ENCODE measurements around the gene DMXL1.

Gene DMXL1

GRCh38 chr5:119187776-119188529 lies 117.1 kb downstream of the DMXL1 start:
- no peak for DNase-seq (ENCODE audit: low read depth)
- H3K4me3 ChIP-seq (ENCODE audit: low read depth, low read length) = no peak overlapping the region
- TF ChIP-seq MYC (IDR thresholded peaks at IDR 0.05; ENCODE audit: low read depth, low read length) (no peak), POLR2A (IDR thresholded peaks at IDR 0.05; ENCODE audit: extremely low read depth, insufficient read length) (no peak), MAX (IDR thresholded peaks at IDR 0.05; ENCODE audit: low read depth, low read length) (no peak)
- TF ChIP-seq, protein P1, sequence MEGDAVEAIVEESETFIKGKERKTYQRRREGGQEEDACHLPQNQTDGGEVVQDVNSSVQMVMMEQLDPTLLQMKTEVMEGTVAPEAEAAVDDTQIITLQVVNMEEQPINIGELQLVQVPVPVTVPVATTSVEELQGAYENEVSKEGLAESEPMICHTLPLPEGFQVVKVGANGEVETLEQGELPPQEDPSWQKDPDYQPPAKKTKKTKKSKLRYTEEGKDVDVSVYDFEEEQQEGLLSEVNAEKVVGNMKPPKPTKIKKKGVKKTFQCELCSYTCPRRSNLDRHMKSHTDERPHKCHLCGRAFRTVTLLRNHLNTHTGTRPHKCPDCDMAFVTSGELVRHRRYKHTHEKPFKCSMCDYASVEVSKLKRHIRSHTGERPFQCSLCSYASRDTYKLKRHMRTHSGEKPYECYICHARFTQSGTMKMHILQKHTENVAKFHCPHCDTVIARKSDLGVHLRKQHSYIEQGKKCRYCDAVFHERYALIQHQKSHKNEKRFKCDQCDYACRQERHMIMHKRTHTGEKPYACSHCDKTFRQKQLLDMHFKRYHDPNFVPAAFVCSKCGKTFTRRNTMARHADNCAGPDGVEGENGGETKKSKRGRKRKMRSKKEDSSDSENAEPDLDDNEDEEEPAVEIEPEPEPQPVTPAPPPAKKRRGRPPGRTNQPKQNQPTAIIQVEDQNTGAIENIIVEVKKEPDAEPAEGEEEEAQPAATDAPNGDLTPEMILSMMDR (IDR thresholded peaks at IDR 0.05; ENCODE audit: low read depth, low read length) = no peak

DNA sequence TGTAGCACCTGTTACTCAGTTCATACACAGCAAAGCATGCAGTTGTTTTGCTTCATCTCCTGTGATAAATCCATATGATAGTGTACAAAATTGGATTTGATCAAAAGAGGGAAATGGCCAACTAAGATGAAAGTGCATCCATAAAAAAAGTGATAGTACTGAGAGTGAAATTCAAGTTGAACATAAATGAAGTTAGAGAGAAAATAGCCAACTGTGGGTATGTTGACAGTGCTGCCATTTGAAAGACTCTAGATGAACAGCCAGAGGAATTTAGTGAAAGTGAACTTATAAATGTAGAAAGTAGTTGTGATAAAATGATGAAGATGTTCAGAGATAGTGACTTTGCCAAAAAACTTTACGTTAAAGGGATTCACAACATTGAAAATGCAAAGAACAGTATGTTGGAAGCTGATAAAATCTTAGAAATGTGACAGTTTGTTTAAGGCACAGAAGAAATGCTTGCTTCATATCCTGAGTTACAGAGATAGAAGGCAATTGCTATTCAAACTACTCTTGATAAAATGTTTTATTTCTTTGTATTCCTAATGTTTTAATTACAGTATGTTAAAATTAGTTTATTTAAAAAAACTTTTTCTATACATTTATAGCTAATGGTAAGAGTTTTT lies 119.7 kb downstream of the DMXL1 start:
- no peak overlapping the region for H3K4me3 ChIP-seq (ENCODE audit: low read depth, low read length)
- no peak for DNase-seq (ENCODE audit: low read depth)
- TF ChIP-seq MAX (IDR thresholded peaks at IDR 0.05; ENCODE audit: low read depth, low read length) = no peak
- no peak for TF ChIP-seq POLR2A (IDR thresholded peaks at IDR 0.05; ENCODE audit: extremely low read depth, insufficient read length)
- no peak for TF ChIP-seq MYC (IDR thresholded peaks at IDR 0.05; ENCODE audit: low read depth, low read length)
- TF ChIP-seq, protein P1 (IDR thresholded peaks at IDR 0.05; ENCODE audit: low read depth, low read length) = no peak

- no peak for TF ChIP-seq POLR2A (IDR thresholded peaks at IDR 0.05; ENCODE audit: extremely low read depth, insufficient read length)
- TF ChIP-seq MYC (IDR thresholded peaks at IDR 0.05; ENCODE audit: low read depth, low read length) = no peak
- TF ChIP-seq, protein P1 (IDR thresholded peaks at IDR 0.05; ENCODE audit: low read depth, low read length) = no peak
- TF ChIP-seq MAX (IDR thresholded peaks at IDR 0.05; ENCODE audit: low read depth, low read length) = no peak
- no peak for DNase-seq (ENCODE audit: low read depth)
- H3K4me3 ChIP-seq (ENCODE audit: low read depth, low read length) = no peak overlapping the region
Observed at GRCh38 chr5:119191944-119192343, 121.1 kb downstream of the DMXL1 start.

DNA sequence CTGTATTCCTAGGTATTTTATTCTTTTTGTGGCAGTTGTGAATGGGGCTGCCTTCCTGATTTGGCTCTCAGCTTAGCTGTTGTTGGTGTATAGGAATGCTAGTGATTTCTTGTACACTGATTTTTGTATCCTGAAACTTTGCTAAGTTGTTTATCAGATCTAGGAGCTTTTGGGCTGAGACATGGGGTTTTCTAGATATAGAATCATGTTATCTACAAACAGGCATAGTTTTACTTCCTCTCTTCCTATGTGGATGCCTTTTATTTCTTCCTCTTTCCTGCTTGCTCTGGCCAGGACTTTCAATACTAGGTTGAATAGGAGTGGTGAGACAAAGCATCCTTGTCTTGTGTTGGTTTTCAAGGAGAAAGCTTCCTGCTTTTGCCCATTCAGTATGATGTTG lies 129.9 kb downstream of the DMXL1 start:
- H3K4me3 ChIP-seq (ENCODE audit: low read depth, low read length) = no peak overlapping the region
- TF ChIP-seq MAX (IDR thresholded peaks at IDR 0.05; ENCODE audit: low read depth, low read length) (no peak), MYC (IDR thresholded peaks at IDR 0.05; ENCODE audit: low read depth, low read length) (no peak), POLR2A (IDR thresholded peaks at IDR 0.05; ENCODE audit: extremely low read depth, insufficient read length) (no peak)
- TF ChIP-seq, protein P1 (IDR thresholded peaks at IDR 0.05; ENCODE audit: low read depth, low read length) = no peak
- no peak for DNase-seq (ENCODE audit: low read depth)

DNA sequence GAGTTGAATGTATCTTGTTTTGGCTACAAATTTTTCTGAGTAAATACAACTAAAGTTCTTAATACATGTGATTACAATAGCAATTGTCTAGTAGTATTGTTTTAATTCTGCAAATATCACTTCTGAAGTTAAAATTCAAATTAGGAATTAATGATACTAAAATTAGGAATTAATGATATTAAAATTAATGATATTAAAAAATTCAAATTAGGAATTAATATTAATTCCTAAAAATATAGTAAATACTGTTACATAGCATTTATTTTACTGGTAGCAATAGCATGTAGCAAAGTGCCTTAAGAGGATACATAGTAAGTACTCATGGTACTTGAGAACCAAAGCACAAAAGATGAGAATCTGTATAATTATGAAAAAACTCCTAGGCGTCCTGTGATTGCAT lies 136.2 kb downstream of the DMXL1 start:
- no peak overlapping the region for H3K4me3 ChIP-seq (ENCODE audit: low read depth, low read length)
- TF ChIP-seq MYC (IDR thresholded peaks at IDR 0.05; ENCODE audit: low read depth, low read length) (no peak), POLR2A (IDR thresholded peaks at IDR 0.05; ENCODE audit: extremely low read depth, insufficient read length) (no peak), MAX (IDR thresholded peaks at IDR 0.05; ENCODE audit: low read depth, low read length) (no peak)
- TF ChIP-seq, protein P1 (IDR thresholded peaks at IDR 0.05; ENCODE audit: low read depth, low read length) = no peak
- DNase-seq (ENCODE audit: low read depth) = no peak

All from NB4 (cell line).